Body of pancreas (tissue), 4 donors: ENCODE results near the gene PSMG3. TPM values are rescaled to one million over a fixed set of nuclear protein-coding genes. Genes with fewer than 3 reads are reported as not detected.
"Not testable (repeated sequence)": the region's sequence is repeated elsewhere in the genome, so short reads cannot be mapped to it uniquely, and the experiment has no call there.

Source experiments
- ATAC-seq: fragments of 150-250 bp; one replicate; pipeline ENCODE4 v1.9.1; 2016
- DNase-seq, 4 donors: peaks; one replicate each; pipeline ENCODE4 v3.0.0-alpha.2; 2019
- H3K27ac ChIP-seq, 4 donors: fragments of 200-600 bp; sonication (generic); 1 replicate in 3 of 4; 2 replicates in 1 of 4; pipeline versions ENCODE4 v1.5.1 to v1.6.1; 2016 to 2019; ENCODE audit warnings: mild to moderate bottlenecking in 1 of 4, mixed read lengths in 1 of 4, moderate library complexity in 1 of 4
- H3K27me3 ChIP-seq, 2 donors: fragments of 200-600 bp; sonication (generic); one replicate each; pipeline ENCODE4 v1.6.0; 2016; ENCODE audit warnings: mild to moderate bottlenecking in 1 of 2
- H3K36me3 ChIP-seq, 2 donors: fragments of 200-600 bp; sonication (generic); replicated peaks in 1 of 2; 2 replicates each; pipeline ENCODE4 v1.5.1; 2016; ENCODE audit warnings: low read depth in 2 of 2; ENCODE audit not compliant: insufficient read depth in 1 of 2
- H3K4me1 ChIP-seq: fragments of 200-600 bp; sonication (generic); one replicate; pipeline ENCODE4 v1.6.0; 2016
- H3K4me3 ChIP-seq, 2 donors: fragments of 200-600 bp; sonication (generic); 1 replicate in 1 of 2; 2 replicates in 1 of 2; pipeline ENCODE4 v1.5.1; 2016 to 2019
- H3K9me3 ChIP-seq, 3 donors: fragments of 200-600 bp; sonication (generic); 1 replicate in 2 of 3; 2 replicates in 1 of 3; pipeline ENCODE4 v1.5.1; 2016
- POLR2A ChIP-seq, 3 donors: fragments of 450-650 bp; IDR thresholded peaks; one replicate each; pipeline ENCODE4 v1.6.1; 2016; ENCODE audit warnings: antibody characterized with exemption in 3 of 3, mild to moderate bottlenecking in 2 of 3
- WGBS, 2 donors: methylation state at CpG; one replicate each; pipeline ENCODE4 v1.1.5; 2017; 5-methylcytosine and 5-hydroxymethylcytosine counted together
- intact Hi-C: fragments of 100-400 bp; cut with DNase I; formaldehyde crosslinking; loops from one replicate; pipeline ENCODE4 v1.15.1; 2023
- total RNA-seq, 2 donors: library from RNA; depleted of rRNA; stranded (reverse); fragments of >200 nt; gene quantifications; one replicate each; pipeline ENCODE4 v1.1.0, GENCODE V29; 2016
- TF ChIP-seq, protein P1 (sequence below), 7 experiments: fragments of 450-650 bp in 4 of 7; fragments of 200-600 bp in 3 of 7; sonication (generic) in 3 of 7; IDR thresholded peaks; one replicate each; pipeline ENCODE4 v1.5.1; 2016 to 2019; ENCODE audit warnings: antibody characterized with exemption in 7 of 7

Gene PSMG3
- total RNA-seq, 2 donors from 2014 or later, result 34.0 to 39.6 TPM

DNA sequence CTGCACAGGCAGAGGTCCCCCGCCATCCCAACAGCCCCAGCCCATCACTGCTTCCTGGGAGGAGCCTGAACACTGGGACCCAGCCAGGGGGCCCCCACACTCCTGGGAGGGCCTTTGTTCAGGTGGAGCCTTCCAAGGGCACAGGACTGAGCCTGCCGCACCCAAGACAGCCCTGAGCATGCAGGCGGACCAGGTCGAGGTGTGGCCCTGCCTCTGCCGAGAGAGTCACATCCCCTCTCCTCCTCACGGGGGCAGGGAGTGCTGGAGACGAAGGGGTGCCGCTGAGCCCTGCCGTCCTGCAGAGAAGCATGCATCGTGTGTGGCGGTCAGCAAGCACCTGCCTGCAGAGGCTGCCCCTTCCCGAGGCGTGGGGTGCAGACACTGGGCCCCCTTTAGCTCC lies 46.6 kb downstream of the PSMG3 start:
- intact Hi-C loops, result no loop called here
- no peaks in the 10 kb centered on the region for H3K36me3 ChIP-seq
- TF ChIP-seq, protein P1, sequence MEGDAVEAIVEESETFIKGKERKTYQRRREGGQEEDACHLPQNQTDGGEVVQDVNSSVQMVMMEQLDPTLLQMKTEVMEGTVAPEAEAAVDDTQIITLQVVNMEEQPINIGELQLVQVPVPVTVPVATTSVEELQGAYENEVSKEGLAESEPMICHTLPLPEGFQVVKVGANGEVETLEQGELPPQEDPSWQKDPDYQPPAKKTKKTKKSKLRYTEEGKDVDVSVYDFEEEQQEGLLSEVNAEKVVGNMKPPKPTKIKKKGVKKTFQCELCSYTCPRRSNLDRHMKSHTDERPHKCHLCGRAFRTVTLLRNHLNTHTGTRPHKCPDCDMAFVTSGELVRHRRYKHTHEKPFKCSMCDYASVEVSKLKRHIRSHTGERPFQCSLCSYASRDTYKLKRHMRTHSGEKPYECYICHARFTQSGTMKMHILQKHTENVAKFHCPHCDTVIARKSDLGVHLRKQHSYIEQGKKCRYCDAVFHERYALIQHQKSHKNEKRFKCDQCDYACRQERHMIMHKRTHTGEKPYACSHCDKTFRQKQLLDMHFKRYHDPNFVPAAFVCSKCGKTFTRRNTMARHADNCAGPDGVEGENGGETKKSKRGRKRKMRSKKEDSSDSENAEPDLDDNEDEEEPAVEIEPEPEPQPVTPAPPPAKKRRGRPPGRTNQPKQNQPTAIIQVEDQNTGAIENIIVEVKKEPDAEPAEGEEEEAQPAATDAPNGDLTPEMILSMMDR (IDR thresholded peaks at IDR 0.05), result no peak
- TF ChIP-seq POLR2A (IDR thresholded peaks at IDR 0.05), result no peak
- no peaks in the 10 kb centered on the region for H3K4me1 ChIP-seq
- H3K27ac ChIP-seq, result no peak overlapping the region
- no peak for DNase-seq
- peaks cover 0 to 3% (median 0%) of the 10 kb centered on the region in 3 donors for H3K9me3 ChIP-seq
- H3K27me3 ChIP-seq, result no peaks in the 10 kb centered on the region
- no peak overlapping the region for H3K4me3 ChIP-seq
- no peak for ATAC-seq
- WGBS, 2 donors, result 54 to 71% methylated on average over 1 to 12 of the region's 13 CpGs

DNA sequence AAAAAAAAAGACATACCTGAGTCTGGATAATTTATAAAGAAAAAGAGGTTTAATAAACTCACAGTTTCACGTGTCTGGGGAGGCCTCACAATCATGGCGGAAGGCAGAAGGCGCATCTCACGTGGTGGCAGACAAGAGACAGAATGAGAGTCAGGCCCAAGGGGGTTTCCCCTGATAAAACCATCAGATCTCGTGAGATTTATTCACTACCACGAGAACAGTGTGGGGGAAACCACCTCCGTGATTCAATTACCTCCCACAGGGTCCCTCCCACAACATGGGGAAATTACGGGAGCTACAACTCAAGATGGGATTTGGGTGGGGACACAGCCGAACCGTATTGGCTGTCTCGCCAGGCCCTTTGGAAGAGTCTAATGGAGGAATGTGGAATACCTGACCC lies 48.4 kb downstream of the PSMG3 start:
- H3K9me3 ChIP-seq, result peaks cover 0 to 3% (median 0%) of the 10 kb centered on the region in 3 donors
- TF ChIP-seq, protein P1 (IDR thresholded peaks at IDR 0.05), result no peak
- TF ChIP-seq POLR2A (IDR thresholded peaks at IDR 0.05), result no peak
- intact Hi-C loops, result no loop called here
- H3K4me1 ChIP-seq, result peaks cover 5% of the 10 kb centered on the region
- ATAC-seq, result no peak
- no peaks in the 10 kb centered on the region for H3K36me3 ChIP-seq
- no peak overlapping the region for H3K27ac ChIP-seq
- no peaks in the 10 kb centered on the region for H3K27me3 ChIP-seq
- no peak for DNase-seq
- no peak overlapping the region for H3K4me3 ChIP-seq
- WGBS, 2 donors, result 77 to 89% methylated on average over 11 of the region's 11 CpGs

DNA sequence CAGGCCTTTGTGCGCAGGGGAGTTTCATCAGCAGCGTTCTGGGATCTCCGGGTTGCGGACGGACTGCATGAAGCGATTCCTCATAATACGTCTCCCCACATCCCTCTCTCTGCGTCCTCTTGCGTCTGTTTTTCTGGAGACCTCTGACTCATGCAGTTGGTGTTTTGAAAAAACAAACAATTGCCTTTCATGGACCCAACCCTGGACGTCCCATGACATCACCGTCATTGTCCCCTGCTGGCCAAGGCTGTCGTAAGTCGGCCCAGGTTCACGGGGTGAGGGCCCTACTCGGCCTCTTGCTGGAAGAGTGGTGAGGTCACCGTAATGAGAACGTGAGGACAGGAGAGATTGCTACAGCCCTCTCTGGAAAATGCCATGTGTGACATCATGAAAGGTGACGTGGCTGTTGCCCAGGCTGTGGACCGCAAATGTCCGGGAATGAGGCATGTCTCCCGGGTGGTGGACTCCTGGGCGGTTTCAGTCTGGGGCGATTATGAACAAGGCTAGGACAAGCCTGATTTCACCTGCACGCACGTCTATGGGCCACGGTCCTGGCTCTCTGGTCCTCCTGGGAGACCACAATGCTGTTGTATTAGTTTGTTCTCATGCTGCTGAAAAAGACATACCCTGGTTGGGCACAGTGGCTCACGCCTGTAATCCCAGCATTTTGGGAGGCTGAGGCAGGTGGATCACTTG lies 49.1 kb downstream of the PSMG3 start:
- TF ChIP-seq, protein P1 (IDR thresholded peaks at IDR 0.05), result no peak
- no peak for TF ChIP-seq POLR2A (IDR thresholded peaks at IDR 0.05)
- H3K9me3 ChIP-seq, result peaks cover 0 to 3% (median 0%) of the 10 kb centered on the region in 3 donors
- H3K36me3 ChIP-seq, result no peaks in the 10 kb centered on the region
- no peaks in the 10 kb centered on the region for H3K27me3 ChIP-seq
- peaks cover 7% of the 10 kb centered on the region for H3K4me1 ChIP-seq
- DNase-seq (peak in 1 of 4 donors; percentile 11), ATAC-seq (no peak)
- WGBS, 2 donors, result 78 to 80% methylated on average over 26 to 27 of the region's 27 CpGs
- H3K4me3 ChIP-seq, result no peak overlapping the region
- intact Hi-C loops, result no loop called here
- H3K27ac ChIP-seq, result no peak overlapping the region

DNA sequence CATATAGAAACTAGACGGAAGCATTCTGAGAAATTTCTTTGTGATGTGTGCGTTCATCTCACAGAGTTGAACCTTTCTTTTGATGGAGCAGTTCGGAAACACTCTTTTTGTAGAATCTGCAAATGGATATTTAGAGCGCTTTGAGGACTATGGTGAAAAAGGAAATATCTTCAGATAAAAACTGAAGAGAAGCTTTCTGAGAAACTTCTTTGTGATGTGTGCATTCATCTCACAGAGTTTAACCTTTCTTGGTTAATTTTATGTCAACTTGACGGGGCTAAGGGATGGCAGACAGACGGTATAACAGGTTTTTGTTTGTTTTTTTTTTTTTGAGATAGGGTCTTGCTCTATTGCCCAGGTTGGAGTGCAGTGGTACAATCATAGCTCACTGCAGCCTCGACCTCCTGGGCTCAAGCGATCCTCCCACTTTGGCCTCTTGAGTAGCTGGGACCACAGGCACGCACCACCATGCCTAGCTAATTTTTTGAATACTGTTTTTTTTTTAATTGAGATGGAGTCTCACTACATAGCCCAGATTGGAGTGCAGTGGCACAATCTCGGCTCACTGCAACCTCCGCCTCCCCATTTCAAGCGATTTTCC lies 50.4 kb downstream of the PSMG3 start:
- H3K4me3 ChIP-seq, H3K27me3 ChIP-seq, H3K9me3 ChIP-seq, ATAC-seq, H3K36me3 ChIP-seq, DNase-seq, H3K27ac ChIP-seq, intact Hi-C loops, H3K4me1 ChIP-seq: not testable (repeated sequence)
- WGBS, 2 donors, result 89 to 92% methylated on average over 12 of the region's 12 CpGs

Other genes starting within 250 kb of the PSMG3 start
- gene MICALL2, start 110.6 kb downstream of the PSMG3 start, total RNA-seq, result 10 to 100 TPM; 23.3 to 26.7 TPM
- gene INTS1, start 65.6 kb downstream of the PSMG3 start, total RNA-seq, result 10 to 100 TPM; 66.3 to 72.9 TPM
- gene MAFK, start 39.3 kb downstream of the PSMG3 start, total RNA-seq, result 10 to 100 TPM; 25.7 to 52.7 TPM
- 10 to 100 TPM; 21.0 to 65.3 TPM for gene TMEM184A, start 13.8 kb downstream of the PSMG3 start, total RNA-seq
- gene ELFN1, start 100.2 kb upstream of the PSMG3 start, total RNA-seq, result 1 to 10 TPM in 1 of 2 donors, under 1 TPM in 1; 0.33 to 1.3 TPM